ENCODE data around the gene CTDSPL2. TPM values are rescaled to one million over a fixed set of nuclear protein-coding genes. Genes with fewer than 3 reads are reported as not detected.

Gene CTDSPL2
- total and polyA plus RNA-seq, 2 donors (not counting 1 experiment from before 2014, with no cell fraction given): 38.0 to 65.7 TPM

DNA sequence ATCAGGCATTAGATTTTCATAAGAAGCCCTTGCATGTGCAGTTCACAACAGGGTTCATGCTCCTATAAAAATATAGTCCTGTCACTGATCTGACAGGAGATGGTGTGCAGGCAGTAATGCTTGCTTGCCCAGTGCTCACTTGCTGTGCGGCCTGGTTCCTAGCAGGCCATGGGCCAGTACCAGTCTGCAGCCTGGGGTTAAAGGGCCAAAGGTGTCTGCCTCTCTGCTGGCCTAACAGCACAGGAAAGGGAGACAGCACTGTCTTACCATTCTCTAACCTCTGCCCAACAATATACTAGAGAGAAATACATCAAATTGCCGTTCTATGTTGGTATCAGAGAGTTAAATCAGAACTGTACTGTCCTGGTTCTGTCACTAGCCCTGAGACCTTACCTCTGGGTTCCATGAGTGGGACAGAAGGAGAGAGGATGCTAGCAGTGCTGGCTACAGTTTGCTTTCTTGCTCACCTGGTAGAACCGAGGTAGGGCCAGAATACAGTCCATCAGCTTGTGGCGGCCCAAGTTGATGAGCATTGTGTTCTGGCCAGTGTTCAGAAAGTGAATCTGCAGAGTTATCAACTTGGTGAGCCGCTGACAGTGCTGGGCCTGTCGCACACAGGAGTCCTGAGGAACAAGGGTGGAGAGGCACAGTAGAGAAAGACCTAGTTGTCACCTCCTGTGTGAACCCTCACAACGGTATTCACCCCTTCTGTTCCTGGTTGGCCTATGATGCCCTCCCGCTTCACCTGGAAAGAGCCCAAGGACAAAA lies 138.1 kb downstream of the CTDSPL2 start:
- no peak overlapping the region for H2AFZ ChIP-seq (ENCODE audit: low read length)
- DNase-seq (ENCODE audit: low read depth in 2 of 2): no peak
- H3K27me3 ChIP-seq (ENCODE audit: control insufficient read depth, insufficient read depth, low read length): no peaks in the 10 kb centered on the region
- H3K9me3 ChIP-seq (ENCODE audit: control insufficient read depth, insufficient read depth, low read depth, low read length): no peaks in the 10 kb centered on the region
- no peaks in the 10 kb centered on the region for H3K4me1 ChIP-seq (ENCODE audit: control insufficient read depth, extremely low read depth, insufficient read depth, low read length)
- H3K36me3 ChIP-seq (ENCODE audit: control insufficient read depth, insufficient read depth, low read length): peaks cover 21% of the 10 kb centered on the region
- H3K4me3 ChIP-seq (replicated peaks in 1 of 4; ENCODE audit: control extremely low read depth in 1 of 4, insufficient read depth in 1 of 4, low read depth in 3 of 4, low read length in 4 of 4): no peak overlapping the region
- TF ChIP-seq, protein P1, sequence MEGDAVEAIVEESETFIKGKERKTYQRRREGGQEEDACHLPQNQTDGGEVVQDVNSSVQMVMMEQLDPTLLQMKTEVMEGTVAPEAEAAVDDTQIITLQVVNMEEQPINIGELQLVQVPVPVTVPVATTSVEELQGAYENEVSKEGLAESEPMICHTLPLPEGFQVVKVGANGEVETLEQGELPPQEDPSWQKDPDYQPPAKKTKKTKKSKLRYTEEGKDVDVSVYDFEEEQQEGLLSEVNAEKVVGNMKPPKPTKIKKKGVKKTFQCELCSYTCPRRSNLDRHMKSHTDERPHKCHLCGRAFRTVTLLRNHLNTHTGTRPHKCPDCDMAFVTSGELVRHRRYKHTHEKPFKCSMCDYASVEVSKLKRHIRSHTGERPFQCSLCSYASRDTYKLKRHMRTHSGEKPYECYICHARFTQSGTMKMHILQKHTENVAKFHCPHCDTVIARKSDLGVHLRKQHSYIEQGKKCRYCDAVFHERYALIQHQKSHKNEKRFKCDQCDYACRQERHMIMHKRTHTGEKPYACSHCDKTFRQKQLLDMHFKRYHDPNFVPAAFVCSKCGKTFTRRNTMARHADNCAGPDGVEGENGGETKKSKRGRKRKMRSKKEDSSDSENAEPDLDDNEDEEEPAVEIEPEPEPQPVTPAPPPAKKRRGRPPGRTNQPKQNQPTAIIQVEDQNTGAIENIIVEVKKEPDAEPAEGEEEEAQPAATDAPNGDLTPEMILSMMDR (conservative IDR thresholded peaks at IDR 0.05 in 1 of 2, IDR thresholded peaks at IDR 0.05 in 1 of 2; ENCODE audit: low read depth in 1 of 2, low read length in 2 of 2): no peak
- TF ChIP-seq EZH2 (IDR thresholded peaks at IDR 0.05; ENCODE audit: low read length, missing control alignments): no peak
- H3K79me2 ChIP-seq (ENCODE audit: control insufficient read depth, insufficient read depth, low read length): no peaks in the 10 kb centered on the region
- H3K27ac ChIP-seq (ENCODE audit: insufficient read depth, low read length): no peak overlapping the region
- no peak overlapping the region for H3K4me2 ChIP-seq (ENCODE audit: extremely low read depth, insufficient read depth, low read length)
- no peaks in the 10 kb centered on the region for H4K20me1 ChIP-seq (ENCODE audit: control insufficient read depth, extremely low read depth, insufficient read depth, low read length)
- H3K9ac ChIP-seq (ENCODE audit: insufficient read depth, low read length): no peak overlapping the region

DNA sequence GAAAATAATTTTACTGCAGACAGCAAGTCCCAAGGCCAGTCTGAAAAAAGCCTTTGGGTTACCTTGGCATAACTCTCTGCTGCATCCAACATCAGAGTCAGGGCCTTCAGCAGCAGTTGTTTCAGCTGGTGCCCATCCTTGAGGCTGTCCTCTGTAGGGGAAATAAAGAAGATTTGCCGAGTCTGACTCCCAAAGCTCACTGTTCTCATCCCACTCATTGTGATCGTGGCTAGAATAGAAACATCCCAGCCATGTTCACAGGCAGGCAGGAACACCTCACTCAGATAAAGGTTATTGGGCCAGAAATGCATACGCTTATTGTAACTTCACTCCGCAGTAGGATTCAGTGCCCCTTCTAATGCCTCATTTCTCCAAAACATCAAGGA lies 138.7 kb downstream of the CTDSPL2 start:
- DNase-seq (ENCODE audit: low read depth in 2 of 2): no peak
- H3K4me2 ChIP-seq (ENCODE audit: extremely low read depth, insufficient read depth, low read length): no peak overlapping the region
- no peak overlapping the region for H3K4me3 ChIP-seq (replicated peaks in 1 of 4; ENCODE audit: control extremely low read depth in 1 of 4, insufficient read depth in 1 of 4, low read depth in 3 of 4, low read length in 4 of 4)
- peaks cover 21% of the 10 kb centered on the region for H3K36me3 ChIP-seq (ENCODE audit: control insufficient read depth, insufficient read depth, low read length)
- no peaks in the 10 kb centered on the region for H3K4me1 ChIP-seq (ENCODE audit: control insufficient read depth, extremely low read depth, insufficient read depth, low read length)
- no peaks in the 10 kb centered on the region for H4K20me1 ChIP-seq (ENCODE audit: control insufficient read depth, extremely low read depth, insufficient read depth, low read length)
- H3K27ac ChIP-seq (ENCODE audit: insufficient read depth, low read length): no peak overlapping the region
- no peak overlapping the region for H2AFZ ChIP-seq (ENCODE audit: low read length)
- TF ChIP-seq, protein P1 (conservative IDR thresholded peaks at IDR 0.05 in 1 of 2, IDR thresholded peaks at IDR 0.05 in 1 of 2; ENCODE audit: low read depth in 1 of 2, low read length in 2 of 2): no peak
- no peak for TF ChIP-seq EZH2 (IDR thresholded peaks at IDR 0.05; ENCODE audit: low read length, missing control alignments)
- H3K79me2 ChIP-seq (ENCODE audit: control insufficient read depth, insufficient read depth, low read length): no peaks in the 10 kb centered on the region
- H3K27me3 ChIP-seq (ENCODE audit: control insufficient read depth, insufficient read depth, low read length): no peaks in the 10 kb centered on the region
- no peak overlapping the region for H3K9ac ChIP-seq (ENCODE audit: insufficient read depth, low read length)
- H3K9me3 ChIP-seq (ENCODE audit: control insufficient read depth, insufficient read depth, low read depth, low read length): no peaks in the 10 kb centered on the region

DNA sequence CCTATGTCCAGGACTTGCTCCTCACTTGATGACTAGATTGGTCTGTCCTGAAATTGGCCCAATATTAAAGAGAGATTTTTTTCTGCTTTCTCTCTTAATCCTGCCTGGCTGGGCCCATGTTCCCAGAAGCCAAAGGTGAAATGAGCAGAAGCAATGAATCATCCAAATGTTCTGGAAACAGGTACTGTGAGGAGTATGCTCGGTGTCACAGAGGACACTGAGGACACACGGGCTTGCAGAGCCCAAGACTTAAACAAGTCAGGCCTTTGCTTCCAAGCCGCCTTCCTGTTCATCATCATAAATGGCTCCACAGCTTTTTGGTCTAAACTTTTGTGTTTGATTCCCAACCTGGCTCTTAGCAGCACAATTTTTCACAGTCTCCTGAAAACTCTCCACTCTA lies 140.9 kb downstream of the CTDSPL2 start:
- Histone ChIP-seq H3K36me3 (ENCODE audit: control insufficient read depth, insufficient read depth, low read length) (peaks cover 21% of the 10 kb centered on the region), H3K79me2 (ENCODE audit: control insufficient read depth, insufficient read depth, low read length) (no peaks in the 10 kb centered on the region), H2AFZ (ENCODE audit: low read length) (no peak overlapping the region), H3K27me3 (ENCODE audit: control insufficient read depth, insufficient read depth, low read length) (no peaks in the 10 kb centered on the region), H3K9ac (ENCODE audit: insufficient read depth, low read length) (no peak overlapping the region), H3K4me3 (replicated peaks in 1 of 4; ENCODE audit: control extremely low read depth in 1 of 4, insufficient read depth in 1 of 4, low read depth in 3 of 4, low read length in 4 of 4) (no peak overlapping the region), H4K20me1 (ENCODE audit: control insufficient read depth, extremely low read depth, insufficient read depth, low read length) (no peaks in the 10 kb centered on the region), H3K27ac (ENCODE audit: insufficient read depth, low read length) (no peak overlapping the region), H3K4me1 (ENCODE audit: control insufficient read depth, extremely low read depth, insufficient read depth, low read length) (no peaks in the 10 kb centered on the region), H3K9me3 (ENCODE audit: control insufficient read depth, insufficient read depth, low read depth, low read length) (no peaks in the 10 kb centered on the region), H3K4me2 (ENCODE audit: extremely low read depth, insufficient read depth, low read length) (no peak overlapping the region)
- TF ChIP-seq EZH2 (IDR thresholded peaks at IDR 0.05; ENCODE audit: low read length, missing control alignments): no peak
- TF ChIP-seq, protein P1 (conservative IDR thresholded peaks at IDR 0.05 in 1 of 2, IDR thresholded peaks at IDR 0.05 in 1 of 2; ENCODE audit: low read depth in 1 of 2, low read length in 2 of 2): no peak
- no peak for DNase-seq (ENCODE audit: low read depth in 2 of 2)
